ENCODE measurements around the gene CSF2RB.
A peak's percentile ranks its signal among the peaks of the same experiment; 100 is the strongest.

CSF2RB gene

DNA sequence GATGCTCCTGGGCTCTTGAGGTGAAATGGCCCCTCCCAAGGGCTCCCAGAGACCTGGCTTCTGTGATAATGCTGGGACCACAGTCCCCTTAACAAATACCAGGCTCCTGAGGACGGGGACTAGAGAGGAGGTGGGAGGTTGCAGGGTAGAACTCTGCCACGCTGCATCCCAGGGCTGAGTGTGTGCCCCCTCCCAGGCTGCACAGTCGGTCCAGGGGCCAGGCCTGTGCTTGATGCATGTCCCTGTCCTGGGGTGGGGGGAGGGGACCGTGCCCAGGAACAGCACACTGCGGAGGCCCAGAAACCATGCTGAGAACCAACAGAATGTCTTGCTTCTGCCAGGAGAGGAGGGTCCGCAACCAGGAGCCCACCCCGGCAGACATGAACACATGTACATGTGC lies 9.3 kb downstream of the CSF2RB start:
- no peak for DNase-seq

DNA sequence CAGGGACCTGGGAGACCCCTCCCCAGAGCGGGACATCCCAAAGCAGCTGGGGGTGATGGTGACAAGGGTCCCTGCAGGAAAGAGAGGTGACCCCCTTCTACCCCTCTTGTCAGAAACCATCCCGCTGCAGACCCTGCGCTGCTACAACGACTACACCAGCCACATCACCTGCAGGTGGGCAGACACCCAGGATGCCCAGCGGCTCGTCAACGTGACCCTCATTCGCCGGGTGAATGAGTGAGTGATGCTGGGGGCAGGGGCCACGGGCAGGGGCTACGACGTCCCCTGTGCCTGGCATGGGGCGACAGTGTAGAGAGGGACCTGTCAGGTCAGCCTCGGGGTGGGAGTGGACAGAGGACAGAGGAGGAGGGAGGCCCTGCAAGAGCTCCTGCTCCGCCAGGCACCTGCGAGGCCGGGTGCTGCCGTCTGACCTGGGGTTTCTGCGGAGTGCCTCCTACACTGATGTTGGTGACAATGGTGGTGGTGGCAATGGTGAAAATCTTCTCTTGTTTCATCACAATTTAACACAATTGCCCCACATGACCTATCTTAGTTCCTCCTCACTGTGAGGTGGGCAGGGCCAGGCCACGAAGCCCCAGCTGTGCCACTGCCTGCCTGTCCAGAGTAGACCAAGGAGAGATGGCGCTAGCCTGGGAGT lies 9.8 kb downstream of the CSF2RB start:
- DNase-seq = no peak

- no peak for DNase-seq
These were observed 10.8 kb downstream of the CSF2RB start for GRCh38 chr22:36924151-36924698.

- no peak for DNase-seq
These were observed 12.2 kb downstream of the CSF2RB start for GRCh38 chr22:36925388-36926290.

DNA sequence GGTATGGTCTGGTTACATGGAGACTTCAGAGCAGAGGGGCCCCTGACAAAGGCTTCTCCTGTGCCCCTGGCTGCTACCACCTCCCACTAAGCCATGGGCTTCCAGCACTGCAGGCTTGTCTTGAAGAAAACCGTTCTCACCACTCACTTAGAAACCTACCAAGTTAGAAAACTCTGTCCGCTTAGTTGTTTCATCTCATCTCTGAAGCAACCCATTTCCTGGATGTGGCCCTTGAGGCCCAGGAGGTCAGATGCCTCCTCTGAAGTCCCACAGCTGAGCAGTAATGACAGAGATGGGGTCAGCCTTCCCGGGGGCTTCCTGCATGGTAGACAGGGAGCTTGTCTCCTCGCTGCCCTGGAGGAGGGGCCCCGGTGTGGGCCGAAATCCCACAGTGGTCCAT lies 12.9 kb downstream of the CSF2RB start:
- DNase-seq = peak; percentile 22

DNA sequence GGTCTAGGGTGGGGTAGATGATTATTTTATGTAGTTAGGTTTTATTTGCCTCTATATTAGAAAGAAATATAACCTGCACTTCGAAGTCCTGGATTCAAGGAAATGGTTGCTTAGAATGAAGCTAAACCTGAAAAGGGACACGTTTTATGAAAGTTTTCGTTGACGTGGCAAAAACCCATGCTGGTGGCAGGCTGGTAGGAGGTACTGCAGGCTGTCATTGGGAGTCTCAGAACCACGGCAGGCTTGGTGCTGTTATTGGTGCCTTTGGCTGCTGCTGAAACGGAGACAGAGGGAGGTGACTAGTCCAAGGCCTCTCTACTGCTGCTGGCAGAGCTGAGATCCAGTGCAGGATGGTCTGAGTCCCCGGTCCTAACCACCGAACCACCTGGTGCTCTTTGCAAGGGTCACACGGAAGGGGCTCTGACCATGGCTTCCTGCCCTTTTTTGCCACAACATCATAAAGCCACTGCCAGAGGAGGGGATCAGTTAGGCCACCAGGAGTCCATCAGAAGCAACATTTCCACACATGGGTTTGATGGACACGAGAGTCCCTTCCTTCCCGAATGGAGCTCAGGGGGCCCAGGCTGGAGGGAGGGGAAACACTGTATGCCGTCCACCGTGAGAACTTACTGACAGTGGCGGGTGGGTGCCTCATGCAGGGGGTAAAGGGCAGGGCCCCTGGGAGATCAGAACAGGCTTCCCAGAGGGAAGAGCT lies 13.4 kb downstream of the CSF2RB start:
- DNase-seq = no peak

DNA sequence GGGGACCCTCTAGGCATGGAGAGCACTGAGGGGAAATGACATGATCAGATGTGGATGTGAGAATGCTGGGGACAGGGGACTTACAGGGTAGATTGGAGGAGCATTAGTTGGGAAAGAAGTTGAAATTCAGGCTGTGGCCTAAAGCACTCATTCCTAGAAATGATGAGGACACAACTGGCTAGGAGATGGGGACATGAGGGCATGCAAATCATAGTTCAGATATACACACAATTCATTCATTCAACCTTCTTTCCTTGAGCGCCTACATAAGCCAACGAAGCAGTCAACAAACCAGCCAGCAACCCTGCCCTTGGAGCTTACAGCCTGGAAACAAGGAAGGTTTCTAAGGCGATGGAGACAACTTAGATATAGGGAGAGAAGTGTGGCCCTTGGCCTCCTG lies 14.2 kb downstream of the CSF2RB start:
- no peak for DNase-seq

DNA sequence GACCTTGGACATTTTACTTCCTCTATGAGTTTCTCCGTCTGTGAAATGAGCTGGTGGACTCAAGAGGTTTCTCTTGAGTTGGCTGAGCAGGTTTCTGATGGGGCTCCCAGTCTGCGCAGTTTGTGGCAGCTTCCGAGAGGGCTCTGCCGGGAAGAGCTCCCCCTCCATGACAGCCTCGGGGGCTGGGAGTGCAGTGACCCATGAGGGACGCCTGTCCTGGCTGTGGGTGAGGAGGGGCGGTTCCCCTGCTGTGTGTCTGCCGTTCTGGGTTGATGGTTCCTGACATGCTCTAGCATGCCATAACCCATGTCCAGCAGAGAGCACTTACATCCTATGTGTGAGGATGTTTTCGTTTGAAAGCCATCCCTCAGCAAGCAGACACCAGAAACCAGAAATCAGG lies 14.8 kb downstream of the CSF2RB start:
- no peak for DNase-seq

- no peak for DNase-seq
These were observed 15.5 kb downstream of the CSF2RB start for GRCh38 chr22:36928786-36929535.

GRCh38 chr22:36929621-36930020 lies 16.2 kb downstream of the CSF2RB start:
- DNase-seq = no peak

DNA sequence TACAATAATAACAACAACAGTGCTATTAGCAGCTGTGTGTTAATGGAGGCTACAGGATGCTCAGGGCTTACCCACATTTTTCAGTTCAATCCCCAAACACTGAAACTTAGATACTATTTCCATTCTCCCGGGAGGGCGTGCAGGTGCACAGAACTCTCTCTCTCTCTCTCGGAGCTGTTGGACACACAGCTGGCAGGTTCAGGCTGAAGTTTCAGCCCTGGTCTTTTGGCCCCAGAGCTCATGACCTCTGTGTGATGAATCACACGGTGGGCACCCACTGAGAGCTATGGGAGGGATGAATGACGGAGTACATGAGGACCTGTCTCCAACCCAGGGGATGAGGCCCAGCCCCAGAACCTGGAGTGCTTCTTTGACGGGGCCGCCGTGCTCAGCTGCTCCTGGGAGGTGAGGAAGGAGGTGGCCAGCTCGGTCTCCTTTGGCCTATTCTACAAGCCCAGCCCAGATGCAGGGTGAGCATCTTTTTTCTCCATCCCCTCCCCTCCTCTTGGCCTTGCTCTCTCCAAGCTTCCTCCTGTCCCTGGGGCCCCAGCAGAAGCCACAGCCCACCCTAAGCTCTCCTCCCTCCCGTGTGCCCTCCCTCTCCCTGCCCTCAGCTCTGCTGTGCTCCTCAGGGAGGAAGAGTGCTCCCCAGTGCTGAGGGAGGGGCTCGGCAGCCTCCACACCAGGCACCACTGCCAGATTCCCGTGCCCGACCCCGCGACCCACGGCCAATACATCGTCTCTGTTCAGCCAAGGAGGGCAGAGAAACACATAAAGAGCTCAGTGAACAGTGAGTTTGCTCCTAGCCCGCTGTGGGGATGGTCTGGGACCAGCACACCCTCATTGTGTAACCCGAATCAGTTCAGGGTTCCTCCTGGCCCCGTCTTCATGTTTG lies 16.9 kb downstream of the CSF2RB start:
- DNase-seq = no peak

- no peak for DNase-seq
These were observed 18.0 kb downstream of the CSF2RB start for GRCh38 chr22:36931446-36931845.

GRCh38 chr22:36933629-36934417 lies 20.4 kb downstream of the CSF2RB start:
- no peak for DNase-seq

- DNase-seq = no peak
These were observed 21.2 kb downstream of the CSF2RB start for GRCh38 chr22:36934418-36935312.

- DNase-seq = no peak
These were observed 21.8 kb downstream of the CSF2RB start for GRCh38 chr22:36935313-36935610.

- DNase-seq = no peak
These were observed 22.3 kb downstream of the CSF2RB start for GRCh38 chr22:36935694-36936093.

- no peak for DNase-seq
These were observed 23.1 kb downstream of the CSF2RB start for GRCh38 chr22:36936362-36937116.

DNA sequence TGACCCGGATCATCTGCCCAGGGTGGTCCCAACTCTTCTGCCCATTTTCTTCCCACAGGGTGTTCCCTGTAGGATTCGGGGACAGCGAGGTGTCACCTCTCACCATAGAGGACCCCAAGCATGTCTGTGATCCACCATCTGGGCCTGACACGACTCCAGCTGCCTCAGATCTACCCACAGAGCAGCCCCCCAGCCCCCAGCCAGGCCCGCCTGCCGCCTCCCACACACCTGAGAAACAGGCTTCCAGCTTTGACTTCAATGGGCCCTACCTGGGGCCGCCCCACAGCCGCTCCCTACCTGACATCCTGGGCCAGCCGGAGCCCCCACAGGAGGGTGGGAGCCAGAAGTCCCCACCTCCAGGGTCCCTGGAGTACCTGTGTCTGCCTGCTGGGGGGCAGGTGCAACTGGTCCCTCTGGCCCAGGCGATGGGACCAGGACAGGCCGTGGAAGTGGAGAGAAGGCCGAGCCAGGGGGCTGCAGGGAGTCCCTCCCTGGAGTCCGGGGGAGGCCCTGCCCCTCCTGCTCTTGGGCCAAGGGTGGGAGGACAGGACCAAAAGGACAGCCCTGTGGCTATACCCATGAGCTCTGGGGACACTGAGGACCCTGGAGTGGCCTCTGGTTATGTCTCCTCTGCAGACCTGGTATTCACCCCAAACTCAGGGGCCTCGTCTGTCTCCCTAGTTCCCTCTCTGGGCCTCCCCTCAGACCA lies 24.0 kb downstream of the CSF2RB start:
- DNase-seq = no peak
